WTC11 (cell line): ENCODE measurements around the gene TMEM119. TPM values are rescaled to one million over a fixed set of nuclear protein-coding genes. Genes with fewer than 3 reads are reported as not detected.

Source experiments
- ATAC-seq: fragments of 200-7000 bp; cut with Tn5 transposase; 2 replicates; pipeline ENCODE4 v1.10.0; 2021; ENCODE audit warnings: mild to moderate bottlenecking, moderate library complexity
- CTCF ChIA-PET: fragments of 300-600 bp; sonication (Branson Sonifier 250); formaldehyde crosslinking; loops from one replicate; lab custom pipeline; 2021; ENCODE audit warnings: antibody characterized with exemption; lab: Charles Lee
- POLR2A ChIA-PET: fragments of 350-600 bp; sonication (Branson Sonifier 250); formaldehyde crosslinking; loops from one replicate; lab custom pipeline; 2021; ENCODE audit warnings: antibody characterized with exemption; lab: Charles Lee
- DNase-seq: peaks from one replicate; pipeline ENCODE4 v3.0.0; 2021; ENCODE audit warnings: low spot score
- H3K27ac Mint-ChIP-seq: 2 replicates; pipeline ENCODE4 v1.8.0; 2021; ENCODE audit warnings: mixed read lengths
- H3K27me3 Mint-ChIP-seq: 2 replicates; pipeline ENCODE4 v1.8.0; 2021; ENCODE audit warnings: low read depth, mild to moderate bottlenecking, moderate library complexity, mixed read lengths
- H3K36me3 Mint-ChIP-seq: 2 replicates; pipeline ENCODE4 v1.8.0; 2021; ENCODE audit warnings: mixed read lengths
- H3K4me1 Mint-ChIP-seq: 2 replicates; pipeline ENCODE4 v1.8.0; 2022; ENCODE audit warnings: mixed read lengths
- H3K4me3 Mint-ChIP-seq: 2 replicates; pipeline ENCODE4 v1.8.0; 2021; ENCODE audit warnings: mild to moderate bottlenecking, moderate library complexity, mixed read lengths
- H3K9me3 Mint-ChIP-seq: 2 replicates; pipeline ENCODE4 v1.8.0; 2021; ENCODE audit warnings: mixed read lengths
- EMX1 ChIP-seq: fragments of 250-450 bp; sonication (Bioruptor Pico); IDR thresholded peaks from 2 replicates; pipeline ENCODE4 v1.8.0; 2021; ENCODE audit warnings: mild to moderate bottlenecking
- ERG ChIP-seq: fragments of 250-450 bp; sonication (Bioruptor Pico); IDR thresholded peaks from 2 replicates; pipeline ENCODE4 v1.8.0; 2021; ENCODE audit warnings: mild to moderate bottlenecking
- ETV6 ChIP-seq: sonication (generic); formaldehyde crosslinking; IDR thresholded peaks from 2 replicates; pipeline ENCODE4 v1.8.1; 2022; ENCODE audit warnings: mild to moderate bottlenecking, missing genetic modification reagents
- FOXP1 ChIP-seq: sonication (generic); formaldehyde crosslinking; IDR thresholded peaks from 2 replicates; pipeline ENCODE4 v1.8.0; 2022; ENCODE audit warnings: missing genetic modification reagents, mild to moderate bottlenecking, moderate library complexity, borderline replicate concordance
- HMGXB4 ChIP-seq: sonication (generic); formaldehyde crosslinking; IDR thresholded peaks from 2 replicates; pipeline ENCODE4 v1.8.1; 2023; ENCODE audit warnings: mild to moderate bottlenecking, moderate library complexity, missing genetic modification reagents
- MYBL2 ChIP-seq: sonication (generic); formaldehyde crosslinking; IDR thresholded peaks from 2 replicates; pipeline ENCODE4 v1.8.1; 2023; ENCODE audit warnings: mild to moderate bottlenecking, moderate library complexity, missing genetic modification reagents
- NR1H2 ChIP-seq: sonication (generic); formaldehyde crosslinking; IDR thresholded peaks from 2 replicates; pipeline ENCODE4 v1.9.0; 2021; ENCODE audit warnings: mild to moderate bottlenecking, moderate library complexity, missing genetic modification reagents
- RORB ChIP-seq: fragments of 250-450 bp; sonication (Bioruptor Pico); IDR thresholded peaks from 2 replicates; pipeline ENCODE4 v1.9.0; 2021; ENCODE audit warnings: mild to moderate bottlenecking
- SMAD3 ChIP-seq: sonication (generic); formaldehyde crosslinking; IDR thresholded peaks from 2 replicates; pipeline ENCODE4 v1.8.0; 2022; ENCODE audit warnings: missing genetic modification reagents, mild to moderate bottlenecking, borderline replicate concordance
- TCF7 ChIP-seq: sonication (generic); formaldehyde crosslinking; IDR thresholded peaks from 2 replicates; pipeline ENCODE4 v1.8.0; 2022; ENCODE audit warnings: mild to moderate bottlenecking, low read depth, missing genetic modification reagents, moderate library complexity
- TEAD1 ChIP-seq: sonication (generic); formaldehyde crosslinking; IDR thresholded peaks from 2 replicates; pipeline ENCODE4 v1.8.0; 2022; ENCODE audit warnings: mild to moderate bottlenecking, missing genetic modification reagents
- ZNF281 ChIP-seq: sonication (generic); formaldehyde crosslinking; IDR thresholded peaks from 2 replicates; pipeline ENCODE4 v1.8.0; 2023; ENCODE audit warnings: mild to moderate bottlenecking, missing genetic modification reagents
- ZNF512 ChIP-seq: sonication (generic); formaldehyde crosslinking; IDR thresholded peaks from 2 replicates; pipeline ENCODE4 v1.8.1; 2022; ENCODE audit warnings: missing genetic modification reagents, borderline replicate concordance
- total RNA-seq: library from RNA; stranded (reverse); gene quantifications from 3 replicates; pipeline ENCODE4 v1.2.3, GENCODE V29; 2021
- TF ChIP-seq, protein P1 (sequence below): sonication (generic); formaldehyde crosslinking; IDR thresholded peaks from 2 replicates; pipeline ENCODE4 v1.8.0; 2022; ENCODE audit warnings: mild to moderate bottlenecking, missing genetic modification reagents
- TF ChIP-seq, protein P2 (sequence below): fragments of 200-600 bp; IDR thresholded peaks from 2 replicates; pipeline ENCODE4 v1.8.0; 2022; ENCODE audit warnings: antibody characterized with exemption
- TF ChIP-seq, protein P3 (sequence below): sonication (generic); formaldehyde crosslinking; IDR thresholded peaks from 2 replicates; pipeline ENCODE4 v1.8.1; 2023; ENCODE audit warnings: mild to moderate bottlenecking, missing genetic modification reagents
- TF ChIP-seq, protein P4 (sequence below): sonication (generic); formaldehyde crosslinking; IDR thresholded peaks from 2 replicates; pipeline ENCODE4 v1.8.1; 2022; ENCODE audit warnings: low read depth, mild to moderate bottlenecking, moderate library complexity, missing genetic modification reagents, borderline replicate concordance

TMEM119 gene
- total RNA-seq, 1 experiment from 2014 or later: 0.20 TPM

- TF ChIP-seq MYBL2 (CRISPR knock-in tag) (no peak), FOXP1 (CRISPR knock-in tag) (no peak), HMGXB4 (CRISPR knock-in tag) (no peak), ZNF281 (CRISPR knock-in tag) (no peak), EMX1 (no peak), TCF7 (CRISPR knock-in tag) (no peak), TEAD1 (CRISPR knock-in tag) (no peak)
- TF ChIP-seq, protein P1, sequence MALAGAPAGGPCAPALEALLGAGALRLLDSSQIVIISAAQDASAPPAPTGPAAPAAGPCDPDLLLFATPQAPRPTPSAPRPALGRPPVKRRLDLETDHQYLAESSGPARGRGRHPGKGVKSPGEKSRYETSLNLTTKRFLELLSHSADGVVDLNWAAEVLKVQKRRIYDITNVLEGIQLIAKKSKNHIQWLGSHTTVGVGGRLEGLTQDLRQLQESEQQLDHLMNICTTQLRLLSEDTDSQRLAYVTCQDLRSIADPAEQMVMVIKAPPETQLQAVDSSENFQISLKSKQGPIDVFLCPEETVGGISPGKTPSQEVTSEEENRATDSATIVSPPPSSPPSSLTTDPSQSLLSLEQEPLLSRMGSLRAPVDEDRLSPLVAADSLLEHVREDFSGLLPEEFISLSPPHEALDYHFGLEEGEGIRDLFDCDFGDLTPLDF (CRISPR knock-in tag): no peak
- TF ChIP-seq, protein P2, sequence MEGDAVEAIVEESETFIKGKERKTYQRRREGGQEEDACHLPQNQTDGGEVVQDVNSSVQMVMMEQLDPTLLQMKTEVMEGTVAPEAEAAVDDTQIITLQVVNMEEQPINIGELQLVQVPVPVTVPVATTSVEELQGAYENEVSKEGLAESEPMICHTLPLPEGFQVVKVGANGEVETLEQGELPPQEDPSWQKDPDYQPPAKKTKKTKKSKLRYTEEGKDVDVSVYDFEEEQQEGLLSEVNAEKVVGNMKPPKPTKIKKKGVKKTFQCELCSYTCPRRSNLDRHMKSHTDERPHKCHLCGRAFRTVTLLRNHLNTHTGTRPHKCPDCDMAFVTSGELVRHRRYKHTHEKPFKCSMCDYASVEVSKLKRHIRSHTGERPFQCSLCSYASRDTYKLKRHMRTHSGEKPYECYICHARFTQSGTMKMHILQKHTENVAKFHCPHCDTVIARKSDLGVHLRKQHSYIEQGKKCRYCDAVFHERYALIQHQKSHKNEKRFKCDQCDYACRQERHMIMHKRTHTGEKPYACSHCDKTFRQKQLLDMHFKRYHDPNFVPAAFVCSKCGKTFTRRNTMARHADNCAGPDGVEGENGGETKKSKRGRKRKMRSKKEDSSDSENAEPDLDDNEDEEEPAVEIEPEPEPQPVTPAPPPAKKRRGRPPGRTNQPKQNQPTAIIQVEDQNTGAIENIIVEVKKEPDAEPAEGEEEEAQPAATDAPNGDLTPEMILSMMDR: no peak
- TF ChIP-seq, protein P3, sequence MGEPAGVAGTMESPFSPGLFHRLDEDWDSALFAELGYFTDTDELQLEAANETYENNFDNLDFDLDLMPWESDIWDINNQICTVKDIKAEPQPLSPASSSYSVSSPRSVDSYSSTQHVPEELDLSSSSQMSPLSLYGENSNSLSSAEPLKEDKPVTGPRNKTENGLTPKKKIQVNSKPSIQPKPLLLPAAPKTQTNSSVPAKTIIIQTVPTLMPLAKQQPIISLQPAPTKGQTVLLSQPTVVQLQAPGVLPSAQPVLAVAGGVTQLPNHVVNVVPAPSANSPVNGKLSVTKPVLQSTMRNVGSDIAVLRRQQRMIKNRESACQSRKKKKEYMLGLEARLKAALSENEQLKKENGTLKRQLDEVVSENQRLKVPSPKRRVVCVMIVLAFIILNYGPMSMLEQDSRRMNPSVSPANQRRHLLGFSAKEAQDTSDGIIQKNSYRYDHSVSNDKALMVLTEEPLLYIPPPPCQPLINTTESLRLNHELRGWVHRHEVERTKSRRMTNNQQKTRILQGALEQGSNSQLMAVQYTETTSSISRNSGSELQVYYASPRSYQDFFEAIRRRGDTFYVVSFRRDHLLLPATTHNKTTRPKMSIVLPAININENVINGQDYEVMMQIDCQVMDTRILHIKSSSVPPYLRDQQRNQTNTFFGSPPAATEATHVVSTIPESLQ (CRISPR knock-in tag): no peak
- TF ChIP-seq, protein P4, sequence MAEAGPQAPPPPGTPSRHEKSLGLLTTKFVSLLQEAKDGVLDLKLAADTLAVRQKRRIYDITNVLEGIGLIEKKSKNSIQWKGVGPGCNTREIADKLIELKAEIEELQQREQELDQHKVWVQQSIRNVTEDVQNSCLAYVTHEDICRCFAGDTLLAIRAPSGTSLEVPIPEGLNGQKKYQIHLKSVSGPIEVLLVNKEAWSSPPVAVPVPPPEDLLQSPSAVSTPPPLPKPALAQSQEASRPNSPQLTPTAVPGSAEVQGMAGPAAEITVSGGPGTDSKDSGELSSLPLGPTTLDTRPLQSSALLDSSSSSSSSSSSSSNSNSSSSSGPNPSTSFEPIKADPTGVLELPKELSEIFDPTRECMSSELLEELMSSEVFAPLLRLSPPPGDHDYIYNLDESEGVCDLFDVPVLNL (CRISPR knock-in tag): no peak
- Mint-ChIP-seq H3K4me1 (no peaks in the 10 kb centered on the region), H3K36me3 (peaks cover 17% of the 10 kb centered on the region), H3K27ac (no peak overlapping the region), H3K27me3 (no peaks in the 10 kb centered on the region), H3K9me3 (no peaks in the 10 kb centered on the region), H3K4me3 (no peak overlapping the region)
- ATAC-seq: no peak
- ChIA-PET POLR2A (no interaction called here), CTCF (interaction anchor here (0.6 kb wide), 1 partner anchor 88 kb away, joined by 3 read pairs; no protein-coding TSS in a partner anchor)
- no peak for DNase-seq
Measured at GRCh38 chr12:108572166-108572790, 25.6 kb downstream of the TMEM119 start.

DNA sequence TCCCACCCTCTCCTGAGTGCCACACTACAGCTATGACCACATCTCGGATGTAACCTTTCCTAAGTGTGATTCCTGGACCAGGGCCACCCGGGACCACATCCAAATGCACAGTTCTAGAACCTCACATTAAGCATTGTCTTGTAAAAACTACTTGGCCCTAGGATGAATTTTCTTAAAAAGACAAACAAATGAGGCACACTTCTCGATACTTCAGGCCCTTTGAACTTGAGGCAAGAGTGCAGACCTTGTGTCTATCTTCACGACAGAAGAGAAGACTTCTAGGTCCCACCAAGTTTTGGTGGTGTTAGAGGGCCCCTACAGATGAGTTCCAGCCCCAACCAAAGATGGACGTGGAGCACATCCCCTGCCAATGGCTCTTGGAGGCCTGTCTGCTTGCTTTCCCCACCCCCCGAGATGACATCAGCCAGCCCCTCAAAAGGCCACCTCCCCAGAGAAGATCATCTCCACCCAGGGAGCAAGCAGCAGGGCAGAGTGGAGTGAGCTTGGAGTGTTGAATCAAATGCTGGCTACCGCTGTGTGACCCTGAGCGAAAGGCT is 26.2 kb downstream of the TMEM119 start:
- Mint-ChIP-seq H3K9me3 (no peaks in the 10 kb centered on the region), H3K4me3 (no peak overlapping the region), H3K4me1 (no peaks in the 10 kb centered on the region), H3K36me3 (peaks cover 22% of the 10 kb centered on the region), H3K27me3 (no peaks in the 10 kb centered on the region), H3K27ac (no peak overlapping the region)
- POLR2A ChIA-PET: no interaction called here
- CTCF ChIA-PET: interaction anchor here (0.6 to 3.9 kb wide), 6 partner anchors 9 to 379 kb away, joined by 3 to 31 read pairs (median 6); partner anchors contain the start of gene ISCU
- DNase-seq (no peak), ATAC-seq (no peak)
- no peak for TF ChIP-seq NR1H2 (CRISPR knock-in tag)
- TF ChIP-seq ZNF512 (CRISPR knock-in tag): no peak
- no peak for TF ChIP-seq RORB (CRISPR knock-in tag)
- TF ChIP-seq, protein P2: no peak
- no peak for TF ChIP-seq ETV6
- TF ChIP-seq ERG: no peak
- TF ChIP-seq SMAD3 (CRISPR knock-in tag): no peak
